Activated T-helper 17 cell treated with anti-CD3 and anti-CD28 coated beads, Interleukin-2, amount 50 U/mL, for 72 hours (primary cell): ENCODE results near the gene KSR2. TPM values are rescaled to one million over a fixed set of nuclear protein-coding genes. Genes with fewer than 3 reads are reported as not detected.

Experiments
- ATAC-seq: fragments of 150-1000 bp; cut with Tn5 transposase; replicated peaks from 2 replicates; pipeline ENCODE4 v1.10.0; 2021; ENCODE audit warnings: mild to moderate bottlenecking, moderate library complexity
- H3K27ac Mint-ChIP-seq: one replicate; pipeline ENCODE4 v1.8.0; 2022; ENCODE audit warnings: mixed read lengths
- H3K27me3 Mint-ChIP-seq: one replicate; pipeline ENCODE4 v1.8.0; 2022; ENCODE audit warnings: mixed read lengths
- H3K36me3 Mint-ChIP-seq: one replicate; pipeline ENCODE4 v1.8.0; 2022; ENCODE audit warnings: low read depth, mild to moderate bottlenecking, mixed read lengths
- H3K4me1 Mint-ChIP-seq: one replicate; pipeline ENCODE4 v1.8.0; 2022; ENCODE audit warnings: mixed read lengths
- H3K4me3 Mint-ChIP-seq: one replicate; pipeline ENCODE4 v1.8.0; 2022; ENCODE audit warnings: mild to moderate bottlenecking, mixed read lengths
- H3K9me3 Mint-ChIP-seq: one replicate; pipeline ENCODE4 v1.8.0; 2022; ENCODE audit warnings: mixed read lengths
- total RNA-seq, 2 donors: library from RNA; stranded (reverse); gene quantifications; one replicate each; pipeline ENCODE4 v1.2.3, GENCODE V29; 2022

The KSR2 gene
- total RNA-seq, 2 donors from 2014 or later: 0.06 to 0.93 TPM

DNA sequence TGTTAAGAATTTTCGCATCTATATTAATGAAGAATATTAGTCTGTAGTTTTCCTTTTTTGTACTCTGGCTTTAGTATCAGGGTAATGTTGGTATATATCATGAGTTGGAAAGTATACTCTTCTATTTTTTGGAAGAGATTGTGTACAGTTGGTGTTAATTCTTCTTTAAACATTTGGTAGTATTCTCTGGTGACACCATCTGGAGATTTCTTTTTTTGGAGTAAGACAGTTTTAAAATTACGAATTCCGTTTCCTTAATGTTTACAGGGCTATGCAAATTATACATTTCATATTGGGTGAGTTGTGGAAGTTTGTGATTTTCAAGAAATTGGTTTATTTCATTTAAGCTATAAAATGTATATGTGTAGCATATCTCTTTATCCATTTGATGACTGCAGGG lies 423.6 kb downstream of the KSR2 start:
- H3K27ac Mint-ChIP-seq: no peak overlapping the region
- no peaks in the 10 kb centered on the region for H3K27me3 Mint-ChIP-seq
- no peaks in the 10 kb centered on the region for H3K36me3 Mint-ChIP-seq
- no peak for ATAC-seq
- H3K4me3 Mint-ChIP-seq: no peak overlapping the region
- no peaks in the 10 kb centered on the region for H3K4me1 Mint-ChIP-seq
- peaks cover 5% of the 10 kb centered on the region for H3K9me3 Mint-ChIP-seq

DNA sequence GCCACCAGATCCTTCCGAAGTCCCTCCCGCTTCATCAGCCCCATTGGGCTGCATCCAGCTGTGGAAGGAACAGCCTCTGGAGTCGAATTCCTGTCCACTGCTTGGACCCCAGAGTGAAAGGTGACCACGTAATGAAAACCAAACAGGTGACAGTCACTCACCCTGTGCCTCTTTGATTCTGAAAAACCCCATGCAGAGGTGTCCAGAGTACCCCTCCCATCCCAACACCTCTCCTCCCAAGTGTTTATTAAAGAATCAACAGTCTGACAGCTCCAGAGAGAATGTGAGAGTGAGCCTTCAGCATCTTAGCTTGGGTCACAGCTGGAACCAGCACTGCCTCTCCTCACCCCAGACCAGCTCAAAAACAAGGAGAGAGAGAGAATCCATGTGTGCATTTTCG lies 428.8 kb downstream of the KSR2 start:
- no peak for ATAC-seq
- H3K27ac Mint-ChIP-seq: no peak overlapping the region
- no peaks in the 10 kb centered on the region for H3K36me3 Mint-ChIP-seq
- no peak overlapping the region for H3K4me3 Mint-ChIP-seq
- no peaks in the 10 kb centered on the region for H3K4me1 Mint-ChIP-seq
- no peaks in the 10 kb centered on the region for H3K9me3 Mint-ChIP-seq
- H3K27me3 Mint-ChIP-seq: no peaks in the 10 kb centered on the region

GRCh38 chr12:117538926-117539325 lies 429.9 kb downstream of the KSR2 start:
- no peak overlapping the region for H3K4me3 Mint-ChIP-seq
- H3K27ac Mint-ChIP-seq: no peak overlapping the region

DNA sequence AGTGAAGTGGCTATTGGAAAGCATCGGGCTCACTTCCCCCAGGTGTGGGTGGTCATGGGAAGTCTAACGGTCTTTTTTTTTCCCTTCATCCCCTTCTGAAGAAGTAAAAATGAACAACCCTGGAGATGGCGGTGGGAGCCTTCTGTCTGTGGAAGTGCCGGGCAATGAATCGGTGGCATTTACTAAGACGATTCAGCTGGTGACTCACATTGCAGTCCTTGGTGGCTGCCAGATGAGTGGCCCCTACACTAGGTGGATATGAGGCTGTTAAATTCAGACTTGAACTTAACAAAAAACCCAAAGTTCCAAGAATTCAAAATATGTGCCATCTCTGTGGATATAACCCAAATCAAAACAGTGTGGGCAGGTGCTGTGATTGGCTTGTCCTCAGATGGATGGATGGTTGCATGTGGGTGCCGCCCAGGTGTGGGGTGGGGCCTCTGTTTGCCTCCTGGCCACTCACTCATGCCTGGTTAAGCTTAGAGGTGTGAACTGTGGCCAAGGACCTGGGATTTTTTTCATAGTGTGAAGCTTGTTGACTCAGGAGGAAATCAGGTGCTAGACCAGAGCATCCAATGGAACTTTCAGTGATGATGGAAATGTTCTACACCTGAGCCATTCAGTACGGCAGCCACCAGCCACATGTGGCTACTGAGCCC lies 430.6 kb downstream of the KSR2 start:
- H3K4me1 Mint-ChIP-seq: no peaks in the 10 kb centered on the region
- H3K36me3 Mint-ChIP-seq: no peaks in the 10 kb centered on the region
- no peak overlapping the region for H3K27ac Mint-ChIP-seq
- ATAC-seq: no peak
- no peaks in the 10 kb centered on the region for H3K9me3 Mint-ChIP-seq
- no peaks in the 10 kb centered on the region for H3K27me3 Mint-ChIP-seq
- H3K4me3 Mint-ChIP-seq: no peak overlapping the region

More at GRCh38 chr12:117538926-117539325, 429.9 kb downstream of the KSR2 start:
- no peak for ATAC-seq
- Mint-ChIP-seq H3K27me3 (no peaks in the 10 kb centered on the region), H3K36me3 (no peaks in the 10 kb centered on the region), H3K9me3 (no peaks in the 10 kb centered on the region), H3K4me1 (no peaks in the 10 kb centered on the region)

- Mint-ChIP-seq H3K36me3 (no peaks in the 10 kb centered on the region), H3K27me3 (peaks cover 3% of the 10 kb centered on the region), H3K4me1 (no peaks in the 10 kb centered on the region), H3K9me3 (no peaks in the 10 kb centered on the region), H3K4me3 (no peak overlapping the region), H3K27ac (no peak overlapping the region)
- ATAC-seq: no peak
Observed at GRCh38 chr12:117533687-117534086, 435.1 kb downstream of the KSR2 start.

GRCh38 chr12:117530796-117531195 lies 438.0 kb downstream of the KSR2 start:
- Mint-ChIP-seq H3K27ac (no peak overlapping the region), H3K27me3 (peaks cover 3% of the 10 kb centered on the region), H3K36me3 (no peaks in the 10 kb centered on the region), H3K4me1 (no peaks in the 10 kb centered on the region), H3K9me3 (no peaks in the 10 kb centered on the region), H3K4me3 (no peak overlapping the region)
- ATAC-seq: no peak

- Mint-ChIP-seq H3K36me3 (no peaks in the 10 kb centered on the region), H3K4me3 (no peak overlapping the region), H3K27ac (no peak overlapping the region), H3K27me3 (peaks cover 3% of the 10 kb centered on the region), H3K4me1 (no peaks in the 10 kb centered on the region), H3K9me3 (no peaks in the 10 kb centered on the region)
- no peak for ATAC-seq
Observed at GRCh38 chr12:117528538-117528937, 440.3 kb downstream of the KSR2 start.

DNA sequence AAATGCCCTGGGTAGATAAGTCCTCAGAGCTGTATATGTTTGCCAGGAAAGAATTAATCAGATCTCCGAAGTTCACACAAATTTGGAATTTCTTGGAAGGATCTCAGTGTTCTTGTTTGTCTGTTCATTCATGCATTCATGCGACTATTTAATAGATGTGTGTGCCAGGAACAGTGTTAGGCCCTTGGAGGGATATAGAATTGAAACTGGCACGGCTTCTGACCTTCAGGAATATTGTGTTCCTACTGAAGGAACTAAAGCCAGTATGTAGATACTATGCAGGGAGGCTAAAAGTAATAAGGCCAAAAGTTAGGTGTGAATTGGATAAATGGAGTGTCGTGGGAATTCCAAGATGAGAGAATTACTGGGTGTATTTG lies 441.3 kb downstream of the KSR2 start:
- Mint-ChIP-seq H3K27ac (no peak overlapping the region), H3K36me3 (no peaks in the 10 kb centered on the region), H3K4me3 (no peak overlapping the region), H3K4me1 (no peaks in the 10 kb centered on the region), H3K27me3 (peaks cover 3% of the 10 kb centered on the region), H3K9me3 (peaks cover 3% of the 10 kb centered on the region)
- no peak for ATAC-seq

- H3K4me1 Mint-ChIP-seq: no peaks in the 10 kb centered on the region
- H3K36me3 Mint-ChIP-seq: no peaks in the 10 kb centered on the region
- peaks cover 3% of the 10 kb centered on the region for H3K9me3 Mint-ChIP-seq
- peaks cover 3% of the 10 kb centered on the region for H3K27me3 Mint-ChIP-seq
- H3K27ac Mint-ChIP-seq: no peak overlapping the region
- H3K4me3 Mint-ChIP-seq: no peak overlapping the region
- ATAC-seq: no peak
Observed at GRCh38 chr12:117526757-117527478, 441.9 kb downstream of the KSR2 start.

- no peak overlapping the region for H3K27ac Mint-ChIP-seq
- peaks cover 3% of the 10 kb centered on the region for H3K27me3 Mint-ChIP-seq
- no peaks in the 10 kb centered on the region for H3K4me1 Mint-ChIP-seq
- no peak for ATAC-seq
- H3K9me3 Mint-ChIP-seq: peaks cover 3% of the 10 kb centered on the region
- H3K36me3 Mint-ChIP-seq: no peaks in the 10 kb centered on the region
- H3K4me3 Mint-ChIP-seq: no peak overlapping the region
Observed at GRCh38 chr12:117525766-117526165, 443.0 kb downstream of the KSR2 start.

GRCh38 chr12:117524806-117525205 lies 444.0 kb downstream of the KSR2 start:
- H3K4me1 Mint-ChIP-seq: no peaks in the 10 kb centered on the region
- no peak for ATAC-seq
- peaks cover 3% of the 10 kb centered on the region for H3K9me3 Mint-ChIP-seq
- H3K27me3 Mint-ChIP-seq: no peaks in the 10 kb centered on the region
- H3K4me3 Mint-ChIP-seq: no peak overlapping the region
- no peaks in the 10 kb centered on the region for H3K36me3 Mint-ChIP-seq
- H3K27ac Mint-ChIP-seq: no peak overlapping the region

- Mint-ChIP-seq H3K27ac (no peak overlapping the region), H3K36me3 (no peaks in the 10 kb centered on the region), H3K4me3 (no peak overlapping the region), H3K9me3 (peaks cover 3% of the 10 kb centered on the region), H3K27me3 (no peaks in the 10 kb centered on the region), H3K4me1 (no peaks in the 10 kb centered on the region)
- ATAC-seq: no peak
Observed at GRCh38 chr12:117523971-117524370, 444.8 kb downstream of the KSR2 start.

DNA sequence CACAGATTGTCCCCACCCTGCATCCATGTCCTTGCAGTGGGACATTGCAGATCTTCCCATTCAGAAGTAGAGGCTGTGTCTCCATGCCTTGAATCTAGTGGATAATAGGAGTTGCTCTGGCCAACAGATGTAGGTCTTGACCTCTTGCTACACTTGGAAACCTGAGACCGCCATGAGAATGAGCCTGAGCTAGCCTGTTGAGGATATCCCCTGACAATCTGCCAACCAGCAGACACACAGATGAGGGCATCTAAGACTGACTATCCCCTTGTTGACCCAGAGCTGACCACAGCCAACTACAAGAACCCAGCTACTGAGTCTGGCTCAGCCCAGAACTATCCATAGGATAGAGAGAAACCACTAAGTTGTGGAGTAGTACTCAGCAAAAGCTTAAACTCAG lies 446.2 kb downstream of the KSR2 start:
- H3K4me3 Mint-ChIP-seq: no peak overlapping the region
- ATAC-seq: no peak
- H3K27ac Mint-ChIP-seq: no peak overlapping the region
- H3K9me3 Mint-ChIP-seq: peaks cover 7% of the 10 kb centered on the region
- no peaks in the 10 kb centered on the region for H3K36me3 Mint-ChIP-seq
- H3K27me3 Mint-ChIP-seq: no peaks in the 10 kb centered on the region
- H3K4me1 Mint-ChIP-seq: no peaks in the 10 kb centered on the region

DNA sequence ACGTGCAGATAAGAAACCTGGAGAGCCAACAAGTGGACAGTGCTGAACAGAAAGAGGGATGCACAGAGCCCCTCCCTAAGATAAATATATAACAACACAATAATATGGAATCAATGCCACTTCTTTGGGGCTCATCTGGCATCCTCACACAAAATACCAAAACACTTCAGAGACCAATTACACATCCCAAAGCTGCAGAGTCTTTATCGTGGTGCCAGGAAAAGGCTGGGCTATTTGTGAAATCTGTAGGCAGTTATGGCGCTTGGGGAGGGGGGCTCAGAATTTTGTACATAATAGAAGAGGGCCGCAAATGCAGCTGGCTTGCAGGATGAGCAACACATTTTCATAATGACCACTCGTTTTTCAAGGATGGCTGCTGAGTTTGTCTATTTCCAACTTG lies 446.9 kb downstream of the KSR2 start:
- Mint-ChIP-seq H3K4me3 (no peak overlapping the region), H3K27me3 (no peaks in the 10 kb centered on the region), H3K36me3 (no peaks in the 10 kb centered on the region), H3K4me1 (no peaks in the 10 kb centered on the region), H3K9me3 (peaks cover 7% of the 10 kb centered on the region), H3K27ac (no peak overlapping the region)
- ATAC-seq: no peak

- no peaks in the 10 kb centered on the region for H3K27me3 Mint-ChIP-seq
- H3K36me3 Mint-ChIP-seq: no peaks in the 10 kb centered on the region
- no peak for ATAC-seq
- peaks cover 7% of the 10 kb centered on the region for H3K9me3 Mint-ChIP-seq
- H3K27ac Mint-ChIP-seq: no peak overlapping the region
- no peaks in the 10 kb centered on the region for H3K4me1 Mint-ChIP-seq
- H3K4me3 Mint-ChIP-seq: no peak overlapping the region
Observed at GRCh38 chr12:117521346-117521745, 447.4 kb downstream of the KSR2 start.
